Panc1 (cell line): ENCODE results near the gene SELL. TPM values are rescaled to one million over a fixed set of nuclear protein-coding genes. Genes with fewer than 3 reads are reported as not detected.
"Not testable (repeated sequence)": the region's sequence is repeated elsewhere in the genome, so short reads cannot be mapped to it uniquely, and the experiment has no call there.

ENCODE experiments used
- ATAC-seq: fragments of 200-7000 bp; cut with Tn5 transposase; 2 replicates; pipeline ENCODE4 v1.9.1; 2020; ENCODE audit warnings: mild to moderate bottlenecking, moderate library complexity
- BruUV-seq: library from RNA; stranded (reverse); fragments of 400-500 nt; replicated peaks from 2 replicates; lab custom pipeline; 2021; lab: Mats Ljungman, UMichigan
- CTCF ChIA-PET: fragments of 300-600 bp; sonication (Branson Sonifier 250); formaldehyde crosslinking; loops from one replicate; lab custom pipeline; 2022; ENCODE audit warnings: antibody characterized with exemption; lab: Charles Lee
- POLR2A ChIA-PET: fragments of 300-600 bp; sonication (Branson Sonifier 250); formaldehyde crosslinking; loops from one replicate; lab custom pipeline; 2022; ENCODE audit warnings: antibody characterized with exemption; lab: Charles Lee
- DNase-seq: peaks from one replicate; pipeline ENCODE4 v3.0.0-alpha.2; 2010; ENCODE audit warnings: low read depth, low spot score
- H3K27ac ChIP-seq: 2 replicates; pipeline ENCODE4 v1.5.1; 2011; ENCODE audit warnings: mild to moderate bottlenecking, low read length, inconsistent platforms
- H3K27me3 ChIP-seq: fragments of 200-500 bp; sonication (Bioruptor generic); 2 replicates; pipeline ENCODE4 v1.6.0; 2014; ENCODE audit warnings: low read length, inconsistent platforms; ENCODE audit not compliant: control insufficient read depth, insufficient read depth
- H3K36me3 ChIP-seq: fragments of 200-500 bp; sonication (Bioruptor generic); 2 replicates; pipeline ENCODE4 v1.5.1; 2014; ENCODE audit warnings: inconsistent platforms, mild to moderate bottlenecking, low read length, moderate library complexity; ENCODE audit not compliant: control insufficient read depth, insufficient read depth
- H3K4me1 ChIP-seq: 2 replicates; pipeline ENCODE4 v1.5.1; 2011; ENCODE audit warnings: inconsistent platforms, mild to moderate bottlenecking, low read length, moderate library complexity; ENCODE audit not compliant: control insufficient read depth, insufficient read depth
- H3K4me3 ChIP-seq, 2 experiments: 2 replicates each; pipeline ENCODE4 v1.5.1; 2011 to 2012; ENCODE audit warnings: low read depth in 2 of 2, low read length in 2 of 2, mild to moderate bottlenecking in 2 of 2, inconsistent platforms in 1 of 2, moderate library complexity in 1 of 2
- H3K9me3 ChIP-seq: fragments of 200-500 bp; sonication (Bioruptor generic); 2 replicates; pipeline ENCODE4 v1.5.1; 2014; ENCODE audit warnings: low read depth, mild to moderate bottlenecking, inconsistent platforms, low read length, moderate library complexity; ENCODE audit not compliant: control insufficient read depth, insufficient read depth
- CTCF ChIP-seq: fragments of 450-650 bp; IDR thresholded peaks from 2 replicates; pipeline ENCODE4 v1.5.1; 2017; ENCODE audit warnings: mild to moderate bottlenecking
- POLR2AphosphoS5 ChIP-seq: IDR thresholded peaks from 2 replicates; pipeline ENCODE4 v1.6.1; 2012; ENCODE audit warnings: mild to moderate bottlenecking, low read depth, low read length, moderate library complexity
- REST ChIP-seq, 2 experiments: IDR thresholded peaks; 2 replicates each; pipeline ENCODE4 v1.6.1; 2011 to 2012; ENCODE audit warnings: low read depth in 2 of 2, control low read depth in 1 of 2, low read length in 1 of 2, mild to moderate bottlenecking in 1 of 2, moderate library complexity in 1 of 2; ENCODE audit not compliant: insufficient read depth in 1 of 2
- SIN3A ChIP-seq: IDR thresholded peaks from 2 replicates; pipeline ENCODE4 v1.6.1; 2012; ENCODE audit warnings: low read depth, mild to moderate bottlenecking, low read length, moderate library complexity, borderline replicate concordance; ENCODE audit not compliant: insufficient read depth
- TCF7L2 ChIP-seq: IDR thresholded peaks from 2 replicates; pipeline ENCODE4 v1.6.1; 2011; ENCODE audit warnings: mild to moderate bottlenecking, low read depth, low read length, inconsistent platforms
- in situ Hi-C: cut with HindIII; loops from 2 replicates; pipeline ENCODE4 v1.10.0; 2016; ENCODE audit warnings: low sequenced_read_pairs, low pct_unique_long_range_greater_than_20kb
- intact Hi-C: fragments of 100-400 bp; cut with micrococcal nuclease; formaldehyde crosslinking; loops from one replicate; pipeline ENCODE4 v1.10.0; 2022; ENCODE audit not compliant: unreplicated experiment
- total RNA-seq: library from RNA; stranded (reverse); gene quantifications from one replicate; pipeline ENCODE4 v1.2.1, GENCODE V29; 2021; ENCODE audit not compliant: unreplicated experiment

Gene SELL
- total RNA-seq, 1 experiment from 2014 or later, result 0.31 TPM

- DNase-seq, H3K27me3 ChIP-seq, H3K4me3 ChIP-seq, H3K27ac ChIP-seq, CTCF ChIA-PET, ATAC-seq, H3K9me3 ChIP-seq, H3K4me1 ChIP-seq, BruUV-seq, in situ Hi-C loops, H3K36me3 ChIP-seq, POLR2A ChIA-PET: not testable (repeated sequence)
- intact Hi-C loops, result loop anchor here (2.0 to 5.0 kb wide), 2 partner anchors 112 to 126 kb away; partner anchors contain the start of gene F5
These were observed 1.7 kb upstream of the SELL start for GRCh38 chr1:169713090-169713489.

GRCh38 chr1:169712309-169712631 lies 850 bp upstream of the SELL start:
- DNase-seq, result no peak
- Histone ChIP-seq H3K4me1 (no peaks in the 10 kb centered on the region), H3K4me3 (no peak overlapping the region), H3K27me3 (peaks cover 7% of the 10 kb centered on the region), H3K36me3 (no peaks in the 10 kb centered on the region), H3K27ac (no peak overlapping the region), H3K9me3 (no peaks in the 10 kb centered on the region)
- TF ChIP-seq POLR2AphosphoS5, result no peak
- TF ChIP-seq SIN3A, result no peak
- peak; percentile 47 for TF ChIP-seq CTCF
- TF ChIP-seq REST (IDR thresholded peaks at IDR 0.05; ENCODE audit: insufficient read depth in 1 of 2, low read depth in 2 of 2, low read length in 1 of 2), result no peak
- no peak for TF ChIP-seq TCF7L2
- ChIA-PET POLR2A (no interaction called here), CTCF (interaction anchor here (0.7 to 1.3 kb wide), 5 partner anchors 82 to 380 kb away, joined by 3 to 11 read pairs (median 3); partner anchors contain the start of genes F5 and METTL18)
- intact Hi-C loops (loop anchor here (2.0 to 5.0 kb wide), 2 partner anchors 111 to 125 kb away; partner anchors contain the start of gene F5), in situ Hi-C loops (no loop called here)
- ATAC-seq, result no peak
- BruUV-seq, result no TSS peak

GRCh38 chr1:169708647-169709046 lies 2.8 kb downstream of the SELL start:
- CTCF ChIA-PET, result no interaction called here
- Histone ChIP-seq H3K27ac (no peak overlapping the region), H3K36me3 (no peaks in the 10 kb centered on the region), H3K4me3 (no peak overlapping the region), H3K27me3 (peaks cover 11% of the 10 kb centered on the region), H3K9me3 (no peaks in the 10 kb centered on the region), H3K4me1 (no peaks in the 10 kb centered on the region)
- no peak for ATAC-seq
- BruUV-seq, result no TSS peak
- no peak for TF ChIP-seq CTCF
- no peak for TF ChIP-seq POLR2AphosphoS5
- TF ChIP-seq REST (IDR thresholded peaks at IDR 0.05; ENCODE audit: insufficient read depth in 1 of 2, low read depth in 2 of 2, low read length in 1 of 2), result no peak
- TF ChIP-seq SIN3A, result no peak
- no peak for TF ChIP-seq TCF7L2
- intact Hi-C loops (no loop called here), in situ Hi-C loops (no loop called here)
- POLR2A ChIA-PET, result no interaction called here
- DNase-seq, result no peak
